Measurements from ENCODE around the gene RPH3AL. TPM values are rescaled to one million over a fixed set of nuclear protein-coding genes. Genes with fewer than 3 reads are reported as not detected.
"Not testable (repeated sequence)": the region's sequence is repeated elsewhere in the genome, so short reads cannot be mapped to it uniquely, and the experiment has no call there.

The RPH3AL gene
- polyA plus RNA-seq, 1 donor: 17.3 TPM

GRCh38 chr17:226108-227077 is 126.2 kb downstream of the RPH3AL start:
- DNase-seq: no peak

DNA sequence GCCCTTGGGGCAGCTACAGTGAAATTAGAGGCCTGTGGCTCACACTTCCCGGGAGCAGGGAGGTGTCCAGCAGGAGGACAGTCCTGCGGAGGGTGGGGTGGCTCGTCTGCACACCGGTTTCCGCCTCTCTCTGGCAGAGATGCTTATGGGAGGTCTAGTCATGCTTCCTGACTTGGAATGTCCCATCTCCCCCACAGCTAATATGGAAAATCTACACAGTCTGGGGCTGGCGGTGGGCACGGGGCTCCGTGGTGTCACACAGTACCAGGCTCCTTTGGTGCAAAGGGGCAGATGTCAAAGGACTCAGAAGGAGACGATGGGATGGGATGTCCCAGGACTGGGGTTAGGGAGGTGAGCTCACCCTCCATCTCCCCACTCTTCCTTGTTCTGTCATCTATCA is 127.1 kb downstream of the RPH3AL start:
- DNase-seq: no peak

DNA sequence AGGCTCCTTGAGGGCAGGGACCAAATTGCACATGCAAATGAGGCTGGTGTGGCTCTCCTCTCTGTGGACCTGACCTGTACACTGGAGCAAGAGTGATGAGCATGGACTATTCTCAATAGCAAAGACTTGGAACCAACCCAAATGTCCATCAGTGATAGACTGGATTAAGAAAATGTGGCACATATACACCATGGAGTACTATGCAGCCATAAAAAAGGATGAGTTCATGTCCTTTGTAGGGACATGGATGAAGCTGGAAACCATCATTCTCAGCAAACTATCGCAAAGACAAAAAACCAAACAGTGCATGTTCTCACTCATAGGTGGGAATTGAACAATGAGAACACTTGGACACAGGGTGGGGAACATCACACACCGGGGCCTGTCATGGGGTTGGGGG is 128.0 kb downstream of the RPH3AL start:
- DNase-seq: not testable (repeated sequence)

GRCh38 chr17:223723-224471 is 128.7 kb downstream of the RPH3AL start:
- DNase-seq: no peak

- DNase-seq: no peak
Measured at GRCh38 chr17:222172-222571, 130.4 kb downstream of the RPH3AL start.

DNA sequence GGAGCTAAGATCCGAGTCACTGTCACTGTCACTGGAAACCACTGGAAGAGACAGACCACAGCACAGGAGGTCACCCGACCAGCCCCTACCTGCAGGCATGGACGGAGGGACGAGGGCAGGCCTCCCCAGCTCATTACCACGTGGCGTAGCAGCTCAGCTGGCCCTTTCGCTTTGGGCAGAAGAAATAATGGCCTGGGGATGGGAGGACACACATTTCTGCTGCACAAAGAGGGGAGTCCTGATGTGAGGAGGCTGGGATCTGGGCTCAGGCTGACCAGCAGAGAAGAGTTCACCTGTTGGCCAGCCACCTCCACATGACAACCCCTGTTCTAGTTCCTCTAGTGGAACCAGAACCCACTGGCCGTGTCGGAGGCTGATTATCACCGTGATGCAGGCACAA is 132.9 kb downstream of the RPH3AL start:
- DNase-seq: no peak

DNA sequence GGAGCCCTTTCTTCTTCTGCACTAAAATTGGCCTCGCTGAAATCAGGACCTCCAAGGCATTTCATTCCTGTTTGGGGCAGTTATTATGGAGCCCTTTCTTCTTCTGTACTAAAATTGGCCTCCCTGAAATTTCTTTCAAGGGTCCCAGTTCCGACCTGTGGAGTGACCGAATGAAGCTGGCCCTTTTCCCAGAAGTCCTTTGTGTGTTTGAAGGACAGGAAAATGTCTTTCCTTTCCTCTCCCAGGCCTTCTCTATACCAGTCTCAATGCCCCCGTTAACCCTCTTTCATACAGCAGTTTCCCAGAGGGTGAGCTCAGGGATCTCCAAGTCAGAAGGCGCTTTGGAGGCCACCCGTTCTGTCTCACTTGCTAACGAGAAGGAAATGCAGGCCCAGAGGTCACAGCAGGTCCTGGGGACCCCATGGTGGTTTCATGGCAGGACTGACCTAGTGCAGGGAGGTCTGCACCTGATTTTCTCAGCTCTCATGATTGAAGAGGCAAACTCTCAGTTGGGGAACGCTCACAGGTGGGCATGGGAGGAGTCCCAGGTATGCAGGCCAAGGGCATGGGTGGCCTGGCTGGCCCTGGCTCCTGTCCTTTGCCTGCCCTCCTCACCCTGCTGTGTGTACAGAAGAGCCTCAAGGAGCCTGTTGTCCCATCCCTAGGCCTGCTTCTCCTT is 134.0 kb downstream of the RPH3AL start:
- DNase-seq: no peak

- no peak for DNase-seq
Measured at GRCh38 chr17:216625-217024, 136.0 kb downstream of the RPH3AL start.

DNA sequence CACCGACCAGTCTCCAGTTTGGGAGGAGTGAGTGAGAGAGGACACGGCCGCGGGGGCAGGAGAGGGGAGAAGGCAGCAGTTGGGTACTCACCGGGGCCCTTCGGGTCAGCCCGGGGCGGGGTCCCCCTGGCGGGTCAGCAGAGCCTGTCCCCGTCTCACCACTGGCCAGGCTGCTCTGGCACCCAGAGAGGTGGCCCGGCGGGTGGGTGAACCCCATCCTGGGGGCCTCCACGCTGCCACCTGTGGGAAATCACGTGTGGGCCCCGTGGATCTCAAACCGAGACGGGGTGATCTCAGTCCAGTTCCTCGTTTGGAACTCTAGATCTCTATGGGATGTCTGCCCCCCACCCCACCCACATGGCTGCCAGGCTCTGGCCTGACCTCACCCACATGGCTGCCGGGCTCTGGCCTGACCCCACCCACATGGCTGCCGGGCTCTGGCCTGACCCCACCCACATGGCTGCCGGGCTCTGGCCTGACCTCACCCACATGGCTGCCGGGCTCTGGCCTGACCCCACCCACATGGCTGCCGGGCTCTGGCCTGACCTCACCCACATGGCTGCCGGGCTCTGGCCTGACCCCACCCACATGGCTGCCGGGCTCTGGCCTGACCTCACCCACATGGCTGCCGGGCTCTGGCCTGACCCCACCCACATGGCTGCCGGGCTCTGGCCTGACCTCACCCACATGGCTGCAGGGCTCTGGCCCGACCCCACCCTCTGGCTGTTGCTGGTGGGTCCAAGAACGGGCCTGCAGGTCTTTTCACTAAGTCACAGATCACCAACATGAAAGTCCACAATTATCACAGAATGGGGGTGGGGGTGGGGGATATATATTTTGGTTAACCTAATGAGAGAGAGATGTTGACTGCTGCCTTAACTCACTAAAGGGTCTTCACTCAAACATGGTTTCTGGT is 136.8 kb downstream of the RPH3AL start:
- not testable (repeated sequence) for DNase-seq

GRCh38 chr17:214881-215331 is 137.7 kb downstream of the RPH3AL start:
- DNase-seq: no peak

- no peak for DNase-seq
Measured at GRCh38 chr17:213286-214105, 139.1 kb downstream of the RPH3AL start.

DNA sequence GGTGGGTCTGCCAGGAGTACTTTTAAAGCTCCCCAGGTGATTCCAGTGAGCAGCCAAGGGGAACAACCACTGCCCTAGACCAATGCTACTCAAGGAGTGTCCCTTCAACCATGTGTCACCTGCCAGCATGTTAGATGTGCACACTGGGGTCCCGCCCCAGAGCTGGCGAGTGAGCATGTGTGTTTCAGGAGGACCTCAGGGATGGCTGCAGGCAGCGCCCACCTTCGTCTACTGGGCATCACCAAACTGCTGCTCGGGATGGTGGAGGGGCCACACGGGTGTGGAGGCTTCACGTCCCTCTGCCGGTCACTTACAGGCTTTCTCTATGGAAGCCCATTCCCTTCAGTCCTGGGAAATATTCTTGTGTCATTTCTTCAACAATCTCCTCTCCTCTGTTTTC is 142.2 kb downstream of the RPH3AL start:
- DNase-seq: no peak

- no peak for DNase-seq
Measured at GRCh38 chr17:208429-208828, 144.2 kb downstream of the RPH3AL start.

DNA sequence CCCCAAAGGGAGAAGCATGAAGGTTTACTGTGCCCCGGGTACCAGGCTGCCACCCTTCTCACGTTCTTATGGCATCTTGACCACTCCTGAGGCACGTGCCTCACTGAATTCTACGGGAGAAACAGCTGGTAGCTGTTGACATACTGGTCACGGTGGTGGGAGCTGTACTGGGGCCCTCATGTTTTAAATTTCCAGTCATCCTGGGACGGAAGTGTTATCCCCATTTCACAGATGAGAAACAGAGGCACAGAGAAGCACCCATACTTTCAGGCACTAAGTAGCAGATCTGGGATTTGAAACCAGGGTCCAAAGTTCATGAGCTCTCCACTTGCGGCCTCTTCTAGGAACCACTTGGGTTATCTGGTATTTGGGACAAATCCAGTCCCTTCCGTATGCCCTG is 144.8 kb downstream of the RPH3AL start:
- no peak for DNase-seq

DNA sequence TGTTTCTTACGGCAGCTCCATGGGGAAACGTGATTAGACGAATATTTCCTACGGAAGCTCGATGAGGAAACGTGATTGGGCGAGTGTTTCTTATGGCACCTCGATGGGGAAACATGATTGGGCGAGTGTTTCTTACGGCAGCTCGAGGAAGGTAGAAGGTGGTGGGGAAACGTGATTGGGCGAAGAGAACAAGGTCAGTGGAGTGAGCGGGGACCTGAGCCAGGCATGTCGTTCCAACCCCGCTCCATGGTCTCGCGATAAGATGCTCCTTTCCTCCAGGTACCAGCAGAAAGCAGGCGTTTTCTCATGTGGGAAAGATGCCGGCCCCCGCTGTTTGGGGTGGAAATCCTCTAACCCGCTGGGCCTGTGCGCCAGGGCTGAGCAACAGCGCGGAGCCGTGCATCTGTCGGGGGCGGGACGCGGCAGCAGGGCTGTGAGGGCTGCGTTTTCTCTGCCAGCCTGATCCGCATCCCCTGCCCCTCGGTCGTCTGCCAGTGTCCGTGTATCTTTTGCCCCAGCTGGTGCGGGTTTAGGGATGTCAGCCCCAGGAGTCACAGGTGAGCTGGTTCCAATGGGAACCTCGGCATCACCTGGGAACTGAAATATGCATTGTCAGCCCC is 145.6 kb downstream of the RPH3AL start:
- no peak for DNase-seq

DNA sequence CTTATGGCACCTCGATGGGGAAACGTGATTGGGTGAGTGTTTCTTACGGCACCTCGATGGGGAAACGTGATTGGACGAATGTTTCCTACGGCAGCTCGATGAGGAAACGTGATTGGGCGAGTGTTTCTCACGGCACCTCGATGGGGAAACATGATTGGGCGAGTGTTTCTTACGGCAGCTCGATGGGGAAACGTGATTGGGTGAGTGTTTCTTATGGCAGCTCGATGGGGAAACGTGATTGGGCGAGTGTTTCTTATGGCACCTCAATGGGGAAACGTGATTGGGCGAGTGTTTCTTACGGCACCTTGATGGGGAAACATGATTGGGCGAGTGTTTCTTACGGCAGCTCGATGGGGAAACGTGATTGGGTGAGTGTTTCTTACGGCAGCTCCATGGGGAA is 146.1 kb downstream of the RPH3AL start:
- not testable (repeated sequence) for DNase-seq

GRCh38 chr17:205817-206216 is 146.8 kb downstream of the RPH3AL start:
- DNase-seq: no peak

- no peak for DNase-seq
Measured at GRCh38 chr17:205148-205669, 147.4 kb downstream of the RPH3AL start.

- no peak for DNase-seq
Measured at GRCh38 chr17:204427-205147, 148.0 kb downstream of the RPH3AL start.

All from left kidney (tissue), 2 donors.